Spleen (tissue), 11 donors: ENCODE measurements around the gene FGF19. TPM values are rescaled to one million over a fixed set of nuclear protein-coding genes. Genes with fewer than 3 reads are reported as not detected.

Experiments
- DNase-seq: peaks from one replicate; pipeline ENCODE4 v3.0.0-alpha.2; 2020
- H3K27ac ChIP-seq, 8 donors: fragments of 200-600 bp; sonication (generic) in 7 of 8; 1 replicate in 4 of 8; 2 replicates in 4 of 8; pipeline versions ENCODE4 v1.5.0 to v1.8.0; 2016 to 2021; ENCODE audit warnings: inconsistent platforms in 4 of 8, mild to moderate bottlenecking in 4 of 8, moderate library complexity in 1 of 8
- H3K27me3 ChIP-seq, 7 donors: fragments of 200-600 bp; sonication (generic) in 6 of 7; replicated peaks in 1 of 7; 1 replicate in 4 of 7; 2 replicates in 3 of 7; pipeline versions ENCODE4 v1.5.0 to v1.8.0; 2016 to 2021; ENCODE audit warnings: inconsistent platforms in 3 of 7, mild to moderate bottlenecking in 1 of 7
- H3K36me3 ChIP-seq, 6 donors: fragments of 200-600 bp; sonication (generic) in 5 of 6; 1 replicate in 4 of 6; 2 replicates in 2 of 6; pipeline versions ENCODE4 v1.5.0 to v1.8.0; 2016 to 2021; ENCODE audit warnings: inconsistent platforms in 2 of 6
- H3K4me1 ChIP-seq, 6 donors: fragments of 200-600 bp; sonication (generic) in 5 of 6; 1 replicate in 3 of 6; 2 replicates in 3 of 6; pipeline versions ENCODE4 v1.5.0 to v1.8.0; 2016 to 2021; ENCODE audit warnings: inconsistent platforms in 3 of 6
- H3K4me3 ChIP-seq, 8 donors: fragments of 200-600 bp; sonication (generic) in 7 of 8; 1 replicate in 4 of 8; 2 replicates in 4 of 8; pipeline versions ENCODE4 v1.5.0 to v1.8.0; 2016 to 2021; ENCODE audit warnings: inconsistent platforms in 4 of 8, mild to moderate bottlenecking in 4 of 8, moderate library complexity in 2 of 8
- H3K9me3 ChIP-seq, 8 donors: fragments of 200-600 bp; sonication (generic) in 7 of 8; 1 replicate in 4 of 8; 2 replicates in 4 of 8; pipeline versions ENCODE4 v1.5.0 to v1.8.0; 2016 to 2021; ENCODE audit warnings: inconsistent platforms in 4 of 8
- CTCF ChIP-seq, 11 experiments: fragments of 200-600 bp in 7 of 11; fragments of 450-650 bp in 4 of 11; sonication (generic) in 4 of 11; IDR thresholded peaks in 8 of 11; conservative IDR thresholded peaks in 3 of 11; 1 replicate in 7 of 11; 2 replicates in 4 of 11; pipeline versions ENCODE4 v1.4.0 to v1.8.0; 2016 to 2021; ENCODE audit warnings: antibody characterized with exemption in 11 of 11, inconsistent platforms in 4 of 11, mild to moderate bottlenecking in 1 of 11
- POLR2A ChIP-seq, 3 donors: fragments of 450-650 bp; IDR thresholded peaks; one replicate each; pipeline ENCODE4 v1.5.1; 2017; ENCODE audit warnings: antibody characterized with exemption in 3 of 3, mild to moderate bottlenecking in 1 of 3
- POLR2AphosphoS5 ChIP-seq, 3 donors: sonication (generic); formaldehyde crosslinking; IDR thresholded peaks; one replicate each; pipeline ENCODE4 v1.5.1; 2017; ENCODE audit warnings: antibody characterized with exemption in 3 of 3
- WGBS, 5 donors: extraction: QIAGEN DNeasy Blood & Tissue Kit in 3 of 5; methylation state at CpG; one replicate each; pipeline versions ENCODE4 v1.1.5 to v1.1.7; 2013 to 2018; 5-methylcytosine and 5-hydroxymethylcytosine counted together
- intact Hi-C: fragments of 100-400 bp; cut with DNase I; formaldehyde crosslinking; loops from one replicate; pipeline ENCODE4 v1.15.0; 2023; ENCODE audit warnings: low total_unique reads
- polyA plus RNA-seq, 3 donors: library from polyadenylated mRNA; stranded (reverse); fragments of 200-250 nt; gene quantifications; one replicate each; pipeline ENCODE4 v1.2.1, GENCODE V29; 2013
- total RNA-seq, 7 donors: library from RNA; depleted of rRNA in 3 of 7; stranded (reverse); fragments of >200 nt in 3 of 7; fragmentation: NEBNext Ultra II Directional in 4 of 7; extraction: Animal tissue kit (Norgen Biotek cat#: 25700) in 4 of 7; gene quantifications; one replicate each; pipeline versions ENCODE4 v1.1.0 to v1.2.1, GENCODE V29; 2016 to 2021
- donor health status: healthy with polysubstance abuse.
- donor health status: DM: no; HTN: no; CAD: no; lungs with moderate emphysema.
- donor health status: DM: no; HTN: no; CAD: no.
- donor health status: Bipolar disorder and iron deficiency.
- donor health status: healthy.
- donor health status: DM: no; HTN: no; CAD: no.
- donor health status: DM: yes; HTN: yes; CAD: no.

FGF19 gene
- total and polyA plus RNA-seq, 10 donors = not detected

GRCh38 chr11:69648679-69649575, 54.9 kb downstream of the FGF19 start:
- Histone ChIP-seq H3K9me3 (no peaks in the 10 kb centered on the region), H3K27ac (no peak overlapping the region), H3K36me3 (peaks cover 0 to 99% (median 37%) of the 10 kb centered on the region in 6 donors), H3K4me1 (peaks cover 9 to 58% (median 24%) of the 10 kb centered on the region in 6 donors), H3K4me3 (no peak overlapping the region), H3K27me3 (peaks cover 0 to 8% (median 0%) of the 10 kb centered on the region in 7 donors)
- intact Hi-C loops = no loop called here
- TF ChIP-seq POLR2A (IDR thresholded peaks at IDR 0.05) (no peak), POLR2AphosphoS5 (IDR thresholded peaks at IDR 0.05) (no peak), CTCF (IDR thresholded peaks at IDR 0.05 in 8 of 11, conservative IDR thresholded peaks at IDR 0.05 in 3 of 11) (no peak)
- WGBS, 5 donors = 85 to 91% (median 87%) methylated on average over 37 of the region's 37 CpGs
- peak; percentile 73 for DNase-seq

Other genes starting within 250 kb of the FGF19 start
- not detected for gene LINC01488, start 222.4 kb downstream of the FGF19 start, total RNA-seq
- gene LINC01488, start 222.4 kb downstream of the FGF19 start, polyA plus RNA-seq = not detected
- gene CCND1, start 62.9 kb downstream of the FGF19 start, total RNA-seq = 10 to 100 TPM; 14.3 to 96.6 (median 60.5) TPM
- gene CCND1, start 62.9 kb downstream of the FGF19 start, polyA plus RNA-seq = 10 to 100 TPM in 1 of 3 donors, 1 to 10 TPM in 2; 4.3 to 22.7 (median 6.4) TPM
- 10 to 100 TPM; 21.0 to 41.4 (median 31.3) TPM for gene LTO1, start 28.7 kb downstream of the FGF19 start, total RNA-seq
- gene LTO1, start 28.7 kb downstream of the FGF19 start, polyA plus RNA-seq = 10 to 100 TPM; 17.5 to 32.3 (median 30.8) TPM
- gene FGF4, start 71.3 kb upstream of the FGF19 start, total RNA-seq = not detected
- gene FGF4, start 71.3 kb upstream of the FGF19 start, polyA plus RNA-seq = not detected
- not detected for gene FGF3, start 115.4 kb upstream of the FGF19 start, total RNA-seq
- gene FGF3, start 115.4 kb upstream of the FGF19 start, polyA plus RNA-seq = not detected